IPS-18c (cell line): ENCODE data around the gene PPP2R3A.
"Not testable (repeated sequence)": the region's sequence is repeated elsewhere in the genome, so short reads cannot be mapped to it uniquely, and the experiment has no call there.

ENCODE experiments used
- H3K4me3 ChIP-seq: 2 replicates; pipeline ENCODE4 v1.7.0; 2013; ENCODE audit warnings: low read depth, mild to moderate bottlenecking, low read length, moderate library complexity; ENCODE audit not compliant: insufficient read depth
- H3K9me3 ChIP-seq: one replicate; pipeline ENCODE4 v1.6.1; 2013; ENCODE audit warnings: mild to moderate bottlenecking, low read length, moderate library complexity; ENCODE audit not compliant: control insufficient read depth, insufficient read depth

Gene PPP2R3A

GRCh38 chr3:136110481-136110880 is 145.0 kb downstream of the PPP2R3A start:
- Histone ChIP-seq H3K9me3 (peaks cover 7% of the 10 kb centered on the region), H3K4me3 (no peak overlapping the region)

- no peak overlapping the region for H3K4me3 ChIP-seq
- H3K9me3 ChIP-seq = peaks cover 7% of the 10 kb centered on the region
Observed at GRCh38 chr3:136114421-136114820, 148.9 kb downstream of the PPP2R3A start.

- H3K4me3 ChIP-seq, H3K9me3 ChIP-seq: not testable (repeated sequence)
Observed at GRCh38 chr3:136119332-136119731, 153.8 kb downstream of the PPP2R3A start.

GRCh38 chr3:136119783-136120182 is 154.3 kb downstream of the PPP2R3A start:
- H3K4me3 ChIP-seq = not testable (repeated sequence)

DNA sequence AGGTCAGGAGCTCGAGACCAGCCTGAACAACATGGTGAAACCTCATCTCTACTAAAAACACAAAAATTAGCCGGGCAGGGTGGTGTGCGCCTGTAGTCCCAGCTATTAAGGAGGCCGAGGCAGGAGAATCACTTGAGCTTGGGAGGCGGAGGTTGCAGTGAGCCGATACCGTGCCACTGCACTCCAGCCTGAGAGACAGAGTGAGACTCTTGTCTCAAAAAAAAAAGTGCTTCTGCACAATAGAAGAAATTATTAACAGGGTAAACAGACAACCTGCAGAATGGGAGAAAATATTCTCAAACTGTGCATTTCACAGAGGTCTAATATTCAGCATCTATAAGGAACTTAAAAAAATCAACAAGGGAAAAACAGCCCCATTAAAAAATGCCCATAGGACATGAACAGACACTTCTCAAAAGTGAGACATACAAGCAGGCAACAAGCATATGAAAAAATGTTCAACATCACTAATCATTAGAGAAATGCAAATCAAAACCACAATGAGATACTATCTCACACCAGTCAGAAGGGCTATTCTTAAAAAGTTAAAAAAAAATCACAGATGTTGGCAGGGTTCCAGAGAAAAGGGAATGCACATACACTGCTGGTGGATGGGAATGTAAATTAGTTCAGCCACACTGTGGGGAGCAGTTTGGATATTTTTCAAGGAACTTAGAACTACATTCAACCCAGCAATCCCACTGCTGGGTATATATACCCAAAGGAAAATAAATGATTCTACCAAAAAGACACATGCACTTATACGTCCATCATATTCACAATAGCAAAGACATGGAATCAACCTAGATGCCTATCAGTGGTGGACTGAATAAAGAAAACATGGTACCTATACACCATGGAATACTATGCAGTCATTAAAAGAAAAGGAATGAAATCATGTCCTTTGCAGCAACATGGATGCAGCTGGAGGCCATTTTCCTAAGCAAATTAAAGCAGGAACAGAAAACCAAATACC is 155.1 kb downstream of the PPP2R3A start:
- H3K4me3 ChIP-seq = no peak overlapping the region
- no peaks in the 10 kb centered on the region for H3K9me3 ChIP-seq

More at GRCh38 chr3:136119783-136120182, 154.3 kb downstream of the PPP2R3A start:
- H3K9me3 ChIP-seq = not testable (repeated sequence)

DNA sequence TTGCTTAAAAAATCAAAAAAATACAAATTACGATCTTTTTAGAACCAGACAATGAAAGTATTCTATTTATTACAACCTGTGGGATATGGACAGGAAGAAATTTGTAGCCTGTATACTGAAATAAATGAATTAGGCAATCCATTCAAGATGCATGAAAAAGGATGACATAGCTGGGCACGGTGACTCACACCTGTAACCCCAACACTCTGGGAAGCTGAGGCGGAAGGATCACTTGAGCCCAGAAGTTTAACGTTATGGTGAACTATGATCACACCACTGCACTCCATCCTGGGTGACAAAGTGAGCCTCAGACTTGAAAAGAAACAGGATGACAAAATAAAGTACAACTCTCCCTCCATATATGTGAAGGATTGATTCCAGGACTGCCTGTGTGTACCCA is 156.5 kb downstream of the PPP2R3A start:
- H3K4me3 ChIP-seq = no peak overlapping the region
- no peaks in the 10 kb centered on the region for H3K9me3 ChIP-seq

DNA sequence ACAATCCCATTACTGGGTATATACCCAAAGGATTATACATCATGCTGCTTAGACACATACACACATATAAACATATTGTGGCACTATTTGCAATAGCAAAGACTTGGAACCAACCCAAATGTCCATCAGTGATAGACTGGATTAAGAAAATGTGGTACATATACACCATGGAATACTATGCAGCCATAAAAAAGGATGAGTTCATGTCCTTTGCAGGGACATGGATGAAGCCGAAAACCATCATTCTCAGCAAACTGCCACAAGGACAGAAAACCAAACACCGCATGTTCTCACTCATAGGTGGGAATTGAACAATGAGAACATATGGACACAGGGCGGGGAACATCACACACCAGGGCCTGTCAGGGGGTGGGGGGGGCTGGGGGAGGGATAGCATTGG is 166.1 kb downstream of the PPP2R3A start:
- not testable (repeated sequence) for H3K4me3 ChIP-seq, H3K9me3 ChIP-seq

DNA sequence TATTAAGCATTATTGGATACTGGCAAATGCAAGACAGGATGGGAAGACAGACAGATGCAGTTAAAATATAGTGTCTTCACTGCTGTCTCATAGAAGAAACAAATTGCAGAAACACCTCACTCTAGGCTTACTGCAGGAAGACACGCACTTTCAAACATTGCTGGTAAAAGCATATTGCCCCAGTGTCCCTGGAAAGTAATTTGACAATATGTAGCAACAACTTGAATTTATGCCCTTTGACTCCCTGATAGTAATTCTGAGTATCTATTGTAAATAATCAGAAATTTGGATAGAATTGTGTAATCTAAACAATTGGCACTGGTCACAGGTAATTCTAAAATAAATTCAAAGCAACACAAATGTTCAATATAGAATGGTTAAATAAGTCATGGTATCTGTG is 168.6 kb downstream of the PPP2R3A start:
- no peaks in the 10 kb centered on the region for H3K9me3 ChIP-seq

DNA sequence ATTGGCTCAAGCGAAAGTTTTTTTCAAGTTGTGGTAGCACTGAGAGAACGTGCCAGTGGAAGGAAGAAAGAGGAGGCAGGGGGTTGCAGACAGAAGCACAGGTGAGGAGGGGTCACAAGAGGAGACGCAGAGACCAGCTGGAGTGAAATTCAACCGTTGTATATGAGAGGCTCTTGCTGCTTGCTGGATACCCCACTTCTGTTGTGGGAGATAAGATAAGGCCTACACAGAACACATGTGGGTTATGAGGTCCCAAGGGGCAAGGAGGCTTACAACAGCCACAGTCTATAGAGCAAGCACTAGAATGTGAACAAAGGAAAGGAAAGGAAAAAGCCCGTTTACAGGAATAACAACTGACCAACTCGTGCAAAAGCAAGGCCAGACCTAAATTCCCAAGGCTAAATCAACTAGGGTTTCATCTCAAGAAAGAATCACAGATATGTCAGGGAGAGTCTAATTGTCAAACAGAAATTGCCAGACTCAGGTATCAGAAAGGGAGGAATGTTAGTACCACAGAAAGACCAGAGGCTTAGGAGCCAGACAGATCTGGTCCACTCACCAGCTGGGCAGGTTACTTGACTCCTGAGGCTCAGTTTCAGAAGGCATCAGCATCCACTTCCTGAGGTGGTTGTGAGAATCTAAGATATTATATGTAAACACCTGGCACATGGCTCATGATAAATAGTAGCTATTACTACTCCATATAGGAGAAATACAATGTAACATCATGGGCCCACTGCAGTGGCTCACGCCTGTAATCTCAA is 169.7 kb downstream of the PPP2R3A start:
- H3K9me3 ChIP-seq = no peaks in the 10 kb centered on the region
- no peak overlapping the region for H3K4me3 ChIP-seq

More for the DNA sequence above, 168.6 kb downstream of the PPP2R3A start:
- H3K4me3 ChIP-seq = no peak overlapping the region

- Histone ChIP-seq H3K4me3 (no peak overlapping the region), H3K9me3 (no peaks in the 10 kb centered on the region)
Observed at GRCh38 chr3:136136454-136136853, 170.9 kb downstream of the PPP2R3A start.

GRCh38 chr3:136141291-136141785 is 175.8 kb downstream of the PPP2R3A start:
- Histone ChIP-seq H3K4me3 (no peak overlapping the region), H3K9me3 (no peaks in the 10 kb centered on the region)

DNA sequence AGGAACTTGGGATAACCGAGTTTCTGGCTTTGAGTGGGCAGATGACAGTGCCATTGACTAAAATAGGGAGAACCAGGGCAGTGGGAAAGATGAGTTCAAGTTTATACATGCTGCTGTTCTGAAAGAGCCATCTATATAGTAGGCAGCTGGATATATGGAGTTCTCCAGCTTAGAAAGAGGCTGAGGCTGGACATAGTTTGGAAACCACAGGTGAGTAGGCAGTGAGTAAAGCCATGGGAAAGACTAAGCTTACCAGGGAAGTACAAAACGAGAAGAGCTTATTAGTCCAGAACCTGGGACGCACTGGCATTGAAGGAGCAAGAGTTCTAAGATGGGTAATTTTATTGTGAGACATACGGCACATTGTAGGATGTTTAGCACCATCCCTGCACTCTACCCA is 176.4 kb downstream of the PPP2R3A start:
- Histone ChIP-seq H3K9me3 (no peaks in the 10 kb centered on the region), H3K4me3 (no peak overlapping the region)

DNA sequence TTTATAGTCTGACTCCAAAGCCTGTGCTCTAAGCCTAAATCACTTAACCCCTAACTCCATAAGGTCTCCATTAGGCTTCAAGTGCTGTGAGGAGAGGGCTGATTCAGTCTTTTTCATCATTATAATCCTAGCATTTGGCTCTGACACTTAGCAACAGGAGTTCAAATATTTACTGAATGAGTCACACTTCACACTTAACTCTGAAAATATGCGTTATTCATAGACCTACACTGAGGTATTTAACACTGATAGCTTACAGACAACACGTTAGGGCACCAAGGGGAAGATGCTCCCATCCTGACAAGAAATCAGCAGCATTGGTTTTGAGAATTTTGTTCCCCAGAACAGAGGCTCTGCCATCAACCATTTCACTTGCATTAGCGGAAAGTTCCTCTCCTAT is 177.1 kb downstream of the PPP2R3A start:
- no peak overlapping the region for H3K4me3 ChIP-seq
- no peaks in the 10 kb centered on the region for H3K9me3 ChIP-seq

- not testable (repeated sequence) for H3K9me3 ChIP-seq, H3K4me3 ChIP-seq
Observed at GRCh38 chr3:136144397-136144796, 178.9 kb downstream of the PPP2R3A start.

DNA sequence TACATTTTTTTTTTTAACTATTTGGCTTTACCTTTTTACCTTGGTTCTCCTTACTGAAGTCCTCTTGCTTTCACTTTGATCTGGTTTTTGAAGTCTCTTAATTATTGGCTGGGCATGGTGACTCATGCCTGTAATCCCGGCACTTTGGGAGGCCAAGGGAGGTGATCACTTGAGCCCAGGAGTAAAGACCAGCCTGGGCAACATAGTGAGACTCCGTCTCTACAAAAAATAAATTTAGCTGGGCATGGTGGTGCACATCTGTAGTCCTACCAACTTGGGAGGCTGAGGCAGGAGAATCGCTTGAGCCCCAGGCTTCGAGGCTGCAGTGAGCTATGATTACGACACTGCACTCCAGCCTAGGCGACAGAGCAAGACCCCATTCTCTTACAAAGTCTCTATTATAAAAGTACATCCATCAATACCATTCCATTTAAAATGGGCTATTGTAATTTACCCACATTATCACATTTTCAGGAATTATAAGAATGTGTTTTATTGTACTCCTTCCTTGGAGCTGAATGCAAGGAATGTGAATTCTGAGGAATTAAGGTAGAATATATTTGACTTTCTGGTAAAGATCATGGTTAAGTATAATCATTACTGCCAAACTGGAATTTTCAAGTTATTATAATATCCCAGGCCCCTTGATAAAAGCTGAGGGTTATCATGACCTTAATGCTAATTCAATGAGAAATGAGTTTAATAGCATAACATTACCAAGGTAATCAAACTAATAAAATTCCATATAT is 181.6 kb downstream of the PPP2R3A start:
- H3K4me3 ChIP-seq = no peak overlapping the region
- no peaks in the 10 kb centered on the region for H3K9me3 ChIP-seq

GRCh38 chr3:136149667-136150066 is 184.1 kb downstream of the PPP2R3A start:
- Histone ChIP-seq H3K9me3 (no peaks in the 10 kb centered on the region), H3K4me3 (no peak overlapping the region)

DNA sequence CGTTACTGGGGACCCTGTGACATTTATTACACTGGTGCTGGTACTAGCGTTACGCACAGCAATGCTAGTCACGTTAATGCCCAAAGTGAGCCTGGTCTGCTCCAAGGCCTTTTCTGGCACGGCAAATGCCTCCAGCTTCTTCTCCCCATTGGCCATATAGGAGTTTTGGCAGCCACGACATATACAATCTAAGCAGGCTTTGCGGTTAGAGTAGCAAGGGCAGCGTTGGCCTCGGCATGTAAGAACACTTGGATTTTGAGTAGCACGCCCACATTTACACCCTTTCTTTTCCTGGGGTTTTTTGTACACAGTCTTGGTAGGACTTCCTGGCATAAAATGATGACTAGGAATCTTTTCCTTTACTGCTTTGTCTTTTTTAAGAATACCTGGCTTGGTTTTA is 185.7 kb downstream of the PPP2R3A start:
- H3K9me3 ChIP-seq = no peaks in the 10 kb centered on the region
- H3K4me3 ChIP-seq = no peak overlapping the region
